GM21786 (cell line): ENCODE results near the gene ANGPTL3.
"Not testable (repeated sequence)": the region's sequence is repeated elsewhere in the genome, so short reads cannot be mapped to it uniquely, and the experiment has no call there.

ENCODE experiments used
- ATAC-seq: cut with Tn5 transposase; IDR thresholded peaks from one replicate; pipeline ENCODE4 v1.9.1; 2021; ENCODE audit not compliant: unreplicated experiment

The ANGPTL3 gene

DNA sequence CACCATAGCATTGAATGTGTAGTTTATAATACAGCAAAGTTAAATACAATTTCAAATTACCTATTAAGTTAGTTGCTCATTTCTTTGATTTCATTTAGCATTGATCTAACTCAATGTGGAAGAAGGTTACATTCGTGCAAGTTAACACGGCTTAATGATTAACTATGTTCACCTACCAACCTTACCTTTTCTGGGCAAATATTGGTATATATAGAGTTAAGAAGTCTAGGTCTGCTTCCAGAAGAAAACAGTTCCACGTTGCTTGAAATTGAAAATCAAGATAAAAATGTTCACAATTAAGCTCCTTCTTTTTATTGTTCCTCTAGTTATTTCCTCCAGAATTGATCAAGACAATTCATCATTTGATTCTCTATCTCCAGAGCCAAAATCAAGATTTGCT lies at the start of gene ANGPTL3:
Gene ANGPTL3 (plus strand): TSS at position 240 of the 400 bp plus-strand sequence. CDS start 47 bp downstream, at position 287.
- no peak for ATAC-seq

DNA sequence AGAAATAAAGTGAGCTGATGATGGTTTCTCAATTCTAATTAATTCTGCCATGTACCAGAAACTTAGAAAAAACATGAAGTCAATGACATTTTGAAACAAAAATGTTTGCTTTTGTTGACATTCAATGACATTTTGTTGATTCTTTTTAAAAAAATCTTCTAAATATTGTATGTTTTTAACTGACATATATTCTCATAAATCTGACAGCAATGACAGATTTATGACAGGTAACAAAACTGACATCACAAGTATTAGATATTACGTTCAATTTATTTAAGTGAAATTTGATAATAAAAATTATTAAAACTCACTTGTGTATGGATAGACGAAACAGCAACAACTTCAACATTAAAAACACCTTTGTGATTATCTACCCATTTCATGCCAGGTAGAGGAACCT lies 36.0 kb upstream of the ANGPTL3 start:
- no peak for ATAC-seq

GRCh38 chr1:62567182-62567581 lies 30.1 kb upstream of the ANGPTL3 start:
- not testable (repeated sequence) for ATAC-seq

- not testable (repeated sequence) for ATAC-seq
These were observed 29.4 kb upstream of the ANGPTL3 start for GRCh38 chr1:62567926-62568325.

- ATAC-seq: not testable (repeated sequence)
These were observed 25.8 kb upstream of the ANGPTL3 start for GRCh38 chr1:62571517-62571916.

GRCh38 chr1:62572476-62572875 lies 24.8 kb upstream of the ANGPTL3 start:
- no peak for ATAC-seq

DNA sequence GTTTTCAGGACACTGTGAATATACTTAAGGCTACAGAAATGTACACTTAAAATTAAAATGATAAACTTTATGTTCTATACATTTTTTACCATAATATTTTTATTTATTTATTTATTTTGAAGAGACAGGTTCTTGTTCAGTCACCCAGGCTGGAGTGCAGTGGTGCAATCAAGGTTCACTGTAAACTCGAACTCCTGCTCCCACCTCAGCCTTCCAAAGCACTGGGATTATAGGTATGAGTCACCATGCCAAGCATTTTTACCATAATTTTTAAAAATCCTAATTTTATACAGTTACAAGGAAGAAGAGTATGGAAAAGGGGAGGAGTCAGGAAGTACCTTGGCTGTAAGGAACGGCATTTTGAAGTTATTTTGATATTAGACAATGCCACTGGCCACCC lies 23.6 kb upstream of the ANGPTL3 start:
- ATAC-seq: no peak

DNA sequence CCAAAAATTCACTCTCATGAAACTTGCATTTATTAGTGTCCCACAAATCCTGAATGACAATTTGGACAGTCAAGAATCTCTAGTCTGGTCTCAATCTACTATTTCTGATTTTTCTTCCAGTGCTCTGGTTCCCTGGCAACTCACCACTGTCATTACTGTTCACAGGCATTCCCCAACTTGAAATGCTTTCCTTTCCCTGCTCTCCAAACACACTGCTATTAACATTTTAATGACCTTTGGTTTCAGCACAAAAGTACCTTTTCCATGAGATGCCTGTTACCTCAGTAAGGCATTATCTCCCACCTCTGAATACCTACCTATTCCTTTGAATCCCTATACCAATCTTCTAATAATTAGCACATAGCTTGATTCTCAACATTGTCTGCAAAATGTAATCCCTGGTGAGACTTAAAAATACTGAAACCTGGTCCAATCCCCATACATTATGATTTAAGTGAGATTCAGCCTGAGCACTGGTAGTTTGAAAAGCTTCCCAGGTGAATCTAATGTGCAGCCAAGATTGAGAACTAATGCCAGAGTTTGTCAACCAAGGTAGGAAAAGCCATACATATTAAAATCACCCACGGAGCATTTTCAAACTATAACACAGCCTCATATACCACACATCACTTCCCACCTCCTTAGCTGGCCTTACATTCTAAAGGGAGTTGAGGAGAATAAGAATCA lies 11.7 kb upstream of the ANGPTL3 start:
- ATAC-seq: no peak

GRCh38 chr1:62588000-62588399 lies 9.3 kb upstream of the ANGPTL3 start:
- ATAC-seq: no peak

GRCh38 chr1:62589321-62589720 lies 8.0 kb upstream of the ANGPTL3 start:
- ATAC-seq: no peak

DNA sequence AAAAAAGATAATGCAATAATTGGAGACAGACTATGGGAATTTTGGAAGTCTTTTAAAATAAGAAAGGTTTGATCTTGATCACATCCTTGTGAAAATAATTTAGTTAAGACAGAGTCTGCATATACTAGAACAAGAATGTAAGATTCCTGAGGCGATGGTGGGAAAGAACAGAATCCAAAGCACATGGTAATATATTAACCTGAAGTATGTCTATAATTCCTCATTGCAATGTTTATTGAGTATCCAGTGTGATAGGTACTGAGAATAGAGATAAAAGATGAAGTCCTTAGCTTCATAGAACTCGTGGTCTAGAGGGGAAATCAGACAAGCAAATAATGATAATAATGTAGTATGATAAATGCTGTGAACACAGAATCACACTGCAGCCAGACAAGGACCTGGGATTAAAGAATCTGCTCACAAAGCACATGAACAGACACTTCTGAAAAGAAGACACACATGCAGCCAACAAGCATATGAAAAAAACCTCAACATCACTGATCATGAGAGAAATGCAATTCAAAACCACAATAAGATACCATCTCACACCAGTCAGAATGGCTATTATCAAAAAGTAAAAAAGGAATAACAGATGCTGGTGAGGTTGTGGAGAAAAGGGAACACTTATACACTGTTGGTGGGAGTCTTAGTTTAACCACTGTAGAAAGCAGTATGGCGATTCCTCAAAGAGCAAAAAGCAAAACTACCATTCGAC lies 6.9 kb upstream of the ANGPTL3 start:
- no peak for ATAC-seq

DNA sequence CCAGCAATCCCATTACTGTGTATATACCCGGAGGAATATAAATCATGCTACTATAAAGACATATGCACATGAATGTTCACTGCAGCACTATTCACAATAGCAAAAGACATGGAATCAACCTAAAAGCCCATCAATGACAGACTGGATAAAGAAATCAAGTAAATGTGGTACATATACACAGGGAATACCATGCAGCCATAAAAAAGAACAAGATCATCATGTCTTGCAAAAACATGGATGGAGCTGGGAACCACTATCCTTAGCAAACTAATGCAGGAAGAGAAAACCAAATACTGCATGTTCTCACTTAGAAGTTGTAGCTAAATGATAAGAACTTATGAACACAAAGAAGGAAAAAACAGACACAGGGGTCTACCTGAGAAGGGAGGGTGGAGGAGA lies 6.4 kb upstream of the ANGPTL3 start:
- ATAC-seq: no peak

- no peak for ATAC-seq
These were observed 3.4 kb upstream of the ANGPTL3 start for GRCh38 chr1:62593825-62594394.

- no peak for ATAC-seq
These were observed 1.7 kb upstream of the ANGPTL3 start for GRCh38 chr1:62595647-62596046.

DNA sequence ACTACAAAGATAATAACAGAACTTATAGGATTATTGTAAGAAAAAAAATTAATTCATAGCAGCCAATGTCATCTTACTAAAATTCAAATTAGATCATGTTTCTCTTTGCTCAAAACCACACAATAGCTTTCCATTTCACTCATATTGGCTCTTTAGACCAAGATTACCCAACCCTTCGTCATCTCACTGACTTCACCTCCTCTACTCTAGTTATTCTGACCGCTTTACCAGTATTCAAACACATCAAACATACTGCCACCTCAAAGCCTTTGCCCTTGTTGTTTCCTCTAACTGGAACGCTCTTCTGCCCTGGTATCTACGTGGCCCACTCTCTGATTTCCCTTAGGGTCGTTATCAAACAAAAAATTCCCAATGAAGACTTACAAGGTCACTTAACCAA lies 1.7 kb downstream of the ANGPTL3 start:
- ATAC-seq: no peak

DNA sequence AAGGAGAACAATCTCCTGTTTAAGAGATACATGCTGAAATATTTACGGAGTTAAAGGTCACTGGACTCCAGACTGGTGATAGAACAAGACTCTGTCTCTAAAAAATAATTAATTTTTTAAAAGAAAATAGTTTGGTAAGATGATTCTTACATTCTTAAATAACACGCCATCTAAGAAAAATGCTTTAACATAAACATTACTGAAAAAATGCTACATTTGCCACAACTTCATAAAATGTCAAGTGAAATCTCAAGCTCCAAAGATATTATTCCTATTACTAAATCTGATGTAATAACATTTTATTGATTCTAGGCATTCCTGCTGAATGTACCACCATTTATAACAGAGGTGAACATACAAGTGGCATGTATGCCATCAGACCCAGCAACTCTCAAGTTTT lies 4.1 kb downstream of the ANGPTL3 start:
- no peak for ATAC-seq

DNA sequence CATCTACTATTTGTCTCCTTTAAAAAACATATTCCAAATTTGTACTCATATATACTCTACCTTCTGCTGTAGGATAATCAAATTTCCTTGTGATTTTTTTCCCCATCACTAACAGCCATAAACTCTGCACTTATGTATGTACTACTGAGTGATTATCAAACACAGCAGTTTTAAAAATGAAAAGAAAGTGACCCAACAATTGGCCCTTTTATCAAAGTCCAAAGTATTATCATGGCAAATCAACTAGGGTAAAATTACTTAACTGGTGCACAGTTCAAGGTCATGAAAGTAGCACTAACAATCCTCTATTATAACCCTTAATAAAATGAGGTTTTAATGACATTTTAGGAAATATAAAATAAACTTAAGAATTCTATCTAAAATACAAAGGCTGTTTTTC lies 11.6 kb downstream of the ANGPTL3 start:
- ATAC-seq: no peak

DNA sequence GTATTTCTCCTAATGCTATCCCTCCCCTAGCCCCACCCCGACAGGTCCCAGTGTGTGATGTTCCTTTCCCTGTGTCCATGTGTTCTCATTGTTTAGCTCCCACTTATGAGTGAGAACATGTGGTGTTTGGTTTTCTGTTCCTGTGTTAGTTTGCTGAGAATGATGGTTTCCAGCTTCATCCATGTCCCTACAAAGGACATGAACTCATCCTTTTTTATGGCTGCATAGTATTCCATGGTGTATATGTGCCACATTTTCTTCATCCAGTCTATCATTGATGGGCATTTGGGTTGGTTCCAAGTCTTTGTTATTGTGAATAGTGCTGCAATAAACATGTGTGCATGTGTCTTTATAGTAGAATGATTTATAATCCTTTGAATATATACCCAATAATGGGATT lies 13.3 kb downstream of the ANGPTL3 start:
- not testable (repeated sequence) for ATAC-seq

DNA sequence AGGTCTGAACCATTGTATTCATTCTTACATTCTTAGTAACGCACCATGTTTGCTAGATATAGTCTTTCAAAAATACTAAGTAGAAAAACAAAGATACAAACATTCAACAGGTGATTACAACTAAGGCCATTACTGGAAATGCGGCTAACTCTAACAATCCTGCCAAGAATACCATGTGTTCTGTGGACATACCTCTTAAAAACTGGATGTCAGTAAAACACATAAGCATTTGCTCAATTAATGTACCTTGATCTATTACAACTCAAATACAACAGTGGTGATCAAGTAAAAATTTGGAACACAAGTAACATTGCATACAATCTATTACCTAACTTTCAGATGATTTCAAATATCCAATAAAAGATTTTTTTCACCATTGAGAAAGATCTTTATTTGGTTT lies 15.4 kb downstream of the ANGPTL3 start:
- ATAC-seq: no peak

DNA sequence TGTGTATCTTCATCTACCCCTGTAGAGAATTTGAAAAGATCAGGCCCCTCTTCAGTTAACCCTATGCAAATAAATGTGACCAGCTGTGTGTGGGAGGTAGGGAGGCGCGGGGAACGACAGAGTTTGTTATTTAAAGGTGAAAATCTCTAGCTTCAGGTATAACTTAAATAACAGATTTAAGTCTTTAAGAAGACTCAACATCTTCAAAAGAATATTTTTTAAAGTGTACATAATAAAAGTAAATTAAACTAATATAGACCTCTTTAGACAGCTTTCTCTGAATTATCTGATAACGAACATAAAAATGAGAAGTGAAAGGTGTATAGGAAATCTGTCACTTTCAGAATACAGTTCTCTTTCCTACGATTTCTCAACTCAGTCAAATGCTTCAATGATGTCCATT lies 16.0 kb downstream of the ANGPTL3 start:
- peak; percentile 96 for ATAC-seq

DNA sequence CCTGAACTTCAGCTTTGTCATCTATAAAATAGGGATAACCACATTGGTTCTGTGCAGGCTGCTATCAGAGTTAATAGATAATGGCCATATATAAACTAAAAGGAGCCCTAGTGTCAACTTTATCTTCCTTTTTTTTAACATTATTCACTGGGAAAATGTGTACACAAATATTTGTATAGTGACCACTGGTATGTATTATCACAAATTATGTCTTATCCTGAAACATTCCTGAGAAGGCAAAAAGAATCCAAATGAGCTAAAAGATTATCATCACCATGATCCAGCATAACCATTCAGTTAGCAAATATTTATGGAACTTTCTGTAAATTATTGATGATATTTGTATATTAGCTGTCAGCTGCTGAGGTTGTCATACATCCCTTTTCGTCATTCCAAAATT lies 16.6 kb downstream of the ANGPTL3 start:
- no peak for ATAC-seq

GRCh38 chr1:62621907-62622306 lies 24.6 kb downstream of the ANGPTL3 start:
- ATAC-seq: peak; percentile 98
